GM19463 (cell line): ENCODE measurements around the gene ADD2.

Experiments
- ATAC-seq: cut with Tn5 transposase; IDR thresholded peaks from one replicate; pipeline ENCODE4 v1.9.1; 2021; ENCODE audit warnings: mild to moderate bottlenecking, moderate library complexity; ENCODE audit not compliant: unreplicated experiment

The ADD2 gene

GRCh38 chr2:70608373-70608772, 159.6 kb downstream of the ADD2 start:
- no peak for ATAC-seq

GRCh38 chr2:70607121-70607561, 160.9 kb downstream of the ADD2 start:
- ATAC-seq, result no peak
